Mesendoderm (in vitro differentiated cells): ENCODE results near the gene TMEM204. TPM values are rescaled to one million over a fixed set of nuclear protein-coding genes. Genes with fewer than 3 reads are reported as not detected.
A peak's percentile ranks its signal among the peaks of the same experiment; 100 is the strongest.

Experiments used
- DNase-seq: peaks from one replicate; pipeline ENCODE4 v3.0.0; 2013
- H2AK5ac ChIP-seq: 2 replicates; pipeline ENCODE4 v1.6.1; 2013; ENCODE audit warnings: low read length, inconsistent platforms
- H2BK120ac ChIP-seq: 2 replicates; pipeline ENCODE4 v1.6.1; 2013; ENCODE audit warnings: low read depth, mild to moderate bottlenecking, low read length, moderate library complexity, mixed read lengths
- H2BK15ac ChIP-seq: replicated peaks from 2 replicates; pipeline ENCODE4 v1.6.1; 2013; ENCODE audit warnings: low read depth, mild to moderate bottlenecking, moderate library complexity
- H2BK5ac ChIP-seq: 2 replicates; pipeline ENCODE4 v1.6.1; 2013; ENCODE audit warnings: low read length, inconsistent platforms
- H3K18ac ChIP-seq: 2 replicates; pipeline ENCODE4 v1.6.1; 2013; ENCODE audit warnings: mild to moderate bottlenecking, low read length, mixed read lengths
- H3K23ac ChIP-seq: one replicate; pipeline ENCODE4 v1.6.1; 2013; ENCODE audit warnings: low read length
- H3K27ac ChIP-seq: 2 replicates; pipeline ENCODE4 v1.5.1; 2013; ENCODE audit warnings: low read depth, mild to moderate bottlenecking, inconsistent platforms, low read length, moderate library complexity
- H3K27me3 ChIP-seq: 2 replicates; pipeline ENCODE4 v1.6.1; 2013; ENCODE audit warnings: low read length, control low read depth, mild to moderate bottlenecking, inconsistent platforms; ENCODE audit not compliant: insufficient read depth, poor library complexity
- H3K36me3 ChIP-seq: 2 replicates; pipeline ENCODE4 v1.6.1; 2013; ENCODE audit warnings: low read length, inconsistent platforms; ENCODE audit not compliant: control insufficient read depth, insufficient read depth
- H3K4ac ChIP-seq: one replicate; pipeline ENCODE4 v1.6.1; 2013; ENCODE audit warnings: low read depth, mild to moderate bottlenecking, low read length, moderate library complexity
- H3K4me1 ChIP-seq: 2 replicates; pipeline ENCODE4 v1.6.1; 2013; ENCODE audit warnings: low read depth, low read length, inconsistent platforms; ENCODE audit not compliant: control insufficient read depth
- H3K4me2 ChIP-seq: 2 replicates; pipeline ENCODE4 v1.6.1; 2013; ENCODE audit warnings: low read length
- H3K4me3 ChIP-seq: 2 replicates; pipeline ENCODE4 v1.5.1; 2013; ENCODE audit warnings: mild to moderate bottlenecking, low read length
- H3K56ac ChIP-seq: one replicate; pipeline ENCODE4 v1.6.1; 2013; ENCODE audit warnings: low read length
- H3K79me1 ChIP-seq: 2 replicates; pipeline ENCODE4 v1.6.1; 2013; ENCODE audit warnings: low read length, inconsistent platforms
- H3K79me2 ChIP-seq: 2 replicates; pipeline ENCODE4 v1.6.1; 2013; ENCODE audit warnings: mild to moderate bottlenecking, low read length; ENCODE audit not compliant: control insufficient read depth, insufficient read depth
- H3K9ac ChIP-seq: 2 replicates; pipeline ENCODE4 v1.6.1; 2013; ENCODE audit warnings: low read length, inconsistent platforms
- H4K5ac ChIP-seq: one replicate; pipeline ENCODE4 v1.6.1; 2013; ENCODE audit warnings: low read length
- H4K8ac ChIP-seq: one replicate; pipeline ENCODE4 v1.6.1; 2013; ENCODE audit warnings: low read depth, mild to moderate bottlenecking, control low read depth, low read length, moderate library complexity
- WGBS: extraction: QIAGEN DNeasy Blood & Tissue Kit; methylation state at CpG from one replicate; pipeline ENCODE4 v1.1.7; 2013; ENCODE audit warnings: low lambda C conversion rate, missing lambda C conversion rate; ENCODE audit not compliant: insufficient coverage; ENCODE audit errors: extremely low coverage; 5-methylcytosine and 5-hydroxymethylcytosine counted together
- polyA plus RNA-seq, 2 experiments: library from polyadenylated mRNA; stranded (reverse); fragments of 200-250 nt; gene quantifications; one replicate each; pipeline ENCODE4 v1.2.3, GENCODE V29; 2013

Gene TMEM204
- 0.07 TPM for polyA plus RNA-seq (2013, experiment 1 of 2)
- polyA plus RNA-seq (2013, experiment 2 of 2), result 0.04 TPM

DNA sequence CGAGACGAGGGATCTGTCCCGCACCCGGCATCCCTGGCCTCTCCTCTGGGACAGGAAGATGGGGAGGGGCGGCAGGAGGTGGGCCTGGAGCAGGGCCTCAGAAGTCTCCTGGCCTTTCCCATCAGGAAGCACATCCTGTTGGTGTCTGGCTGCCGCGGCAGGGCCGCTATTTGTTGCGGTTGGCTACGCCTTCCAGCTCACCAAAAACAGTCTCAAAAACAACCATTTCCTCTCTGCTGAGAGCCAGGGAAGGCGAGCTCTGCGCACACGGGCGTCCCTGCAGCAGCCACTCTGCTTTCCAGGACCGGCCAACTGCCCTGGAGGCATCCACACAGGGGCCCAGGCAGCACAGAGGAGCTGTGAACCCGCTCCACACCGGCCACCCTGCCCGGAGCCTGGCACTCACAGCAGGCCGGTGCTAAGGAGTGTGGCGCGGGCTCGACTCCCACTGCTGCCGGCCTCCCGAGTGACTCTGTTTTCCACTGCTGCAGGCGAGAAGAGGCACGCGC lies at the start of gene TMEM204:
TMEM204 (plus strand) TSS at position 224 of the 509 bp plus-strand sequence. CDS start 610 bp downstream, outside the sequence.
- Histone ChIP-seq H3K56ac (peak within 1 kb of the TSS; percentile 25), H3K23ac (peak within 1 kb of the TSS; percentile 45), H3K18ac (no peak within 1 kb of the TSS), H3K4me1 (no peaks in the 10 kb centered on the region), H3K4ac (no peak within 1 kb of the TSS), H2BK15ac (no peak within 1 kb of the TSS), H2BK120ac (no peak within 1 kb of the TSS), H3K27ac (no peak within 1 kb of the TSS), H3K27me3 (no peaks in the 10 kb centered on the region), H3K4me3 (no peak within 1 kb of the TSS), H4K8ac (no peak within 1 kb of the TSS), H3K4me2 (no peak within 1 kb of the TSS), H3K79me2 (no peaks in the 10 kb centered on the region), H2BK5ac (no peak within 1 kb of the TSS), H3K9ac (no peak within 1 kb of the TSS), H2AK5ac (no peak within 1 kb of the TSS), H3K36me3 (no peaks in the 10 kb centered on the region), H3K79me1 (no peaks in the 10 kb centered on the region), H4K5ac (no peak within 1 kb of the TSS)
- no CpG with 5 or more reads among the region's 27 CpGs for WGBS
- DNase-seq, result peak; percentile 55

DNA sequence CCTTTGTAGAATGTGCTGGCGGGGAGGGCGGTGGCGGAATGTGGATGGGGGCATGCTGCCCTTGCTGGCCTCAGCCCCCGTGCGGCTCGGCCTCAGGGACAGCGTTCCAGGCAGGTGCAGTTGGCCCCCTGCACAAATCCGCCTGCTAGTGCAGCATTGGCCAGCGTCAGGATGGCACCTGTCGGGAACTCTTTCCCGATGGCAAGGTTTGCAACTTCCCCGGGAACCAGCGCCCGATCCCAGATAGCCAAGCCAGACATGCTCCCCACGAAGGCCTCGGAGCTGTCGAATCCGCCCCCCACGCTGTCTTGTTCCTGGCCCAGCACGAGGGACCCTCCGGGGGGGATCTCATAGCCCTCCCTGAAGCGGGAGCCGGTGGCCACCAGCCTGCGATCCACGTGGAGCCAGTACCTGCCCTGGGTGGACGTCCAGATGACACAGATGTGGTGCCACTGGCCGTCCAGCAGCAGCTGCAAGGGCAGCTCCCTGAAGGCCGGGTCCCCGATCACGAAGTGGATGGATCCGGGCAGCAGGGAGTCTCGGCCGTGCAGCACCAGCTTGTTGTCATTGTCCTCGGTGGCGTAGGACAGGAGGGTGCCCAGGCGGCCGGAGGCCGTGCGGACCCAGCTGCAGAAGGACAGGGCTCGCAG lies 47.5 kb upstream of the TMEM204 start:
- no CpG with 5 or more reads among the region's 40 CpGs for WGBS
- Histone ChIP-seq H3K9ac (no peak overlapping the region), H2BK120ac (no peak overlapping the region), H3K79me1 (no peaks in the 10 kb centered on the region), H3K27me3 (no peaks in the 10 kb centered on the region), H3K23ac (no peak overlapping the region), H3K4me3 (no peak overlapping the region), H4K5ac (no peak overlapping the region), H2BK5ac (no peak overlapping the region), H2BK15ac (no peak overlapping the region), H3K27ac (no peak overlapping the region), H3K79me2 (no peaks in the 10 kb centered on the region), H2AK5ac (no peak overlapping the region), H4K8ac (no peak overlapping the region), H3K56ac (no peak overlapping the region), H3K4me1 (no peaks in the 10 kb centered on the region), H3K36me3 (no peaks in the 10 kb centered on the region), H3K4me2 (no peak overlapping the region), H3K18ac (no peak overlapping the region), H3K4ac (no peak overlapping the region)
- no peak for DNase-seq

GRCh38 chr16:1486551-1487390 lies 46.7 kb upstream of the TMEM204 start:
- Histone ChIP-seq H2BK120ac (no peak overlapping the region), H3K4me2 (no peak overlapping the region), H3K56ac (no peak overlapping the region), H4K8ac (no peak overlapping the region), H4K5ac (no peak overlapping the region), H2BK15ac (no peak overlapping the region), H3K27ac (no peak overlapping the region), H3K4me3 (no peak overlapping the region), H3K79me1 (no peaks in the 10 kb centered on the region), H3K4me1 (no peaks in the 10 kb centered on the region), H3K18ac (no peak overlapping the region), H2BK5ac (no peak overlapping the region), H3K23ac (no peak overlapping the region), H3K36me3 (no peaks in the 10 kb centered on the region), H3K27me3 (no peaks in the 10 kb centered on the region), H3K79me2 (no peaks in the 10 kb centered on the region), H3K9ac (no peak overlapping the region), H3K4ac (no peak overlapping the region), H2AK5ac (no peak overlapping the region)
- WGBS, result no CpG with 5 or more reads among the region's 33 CpGs
- DNase-seq, result no peak

DNA sequence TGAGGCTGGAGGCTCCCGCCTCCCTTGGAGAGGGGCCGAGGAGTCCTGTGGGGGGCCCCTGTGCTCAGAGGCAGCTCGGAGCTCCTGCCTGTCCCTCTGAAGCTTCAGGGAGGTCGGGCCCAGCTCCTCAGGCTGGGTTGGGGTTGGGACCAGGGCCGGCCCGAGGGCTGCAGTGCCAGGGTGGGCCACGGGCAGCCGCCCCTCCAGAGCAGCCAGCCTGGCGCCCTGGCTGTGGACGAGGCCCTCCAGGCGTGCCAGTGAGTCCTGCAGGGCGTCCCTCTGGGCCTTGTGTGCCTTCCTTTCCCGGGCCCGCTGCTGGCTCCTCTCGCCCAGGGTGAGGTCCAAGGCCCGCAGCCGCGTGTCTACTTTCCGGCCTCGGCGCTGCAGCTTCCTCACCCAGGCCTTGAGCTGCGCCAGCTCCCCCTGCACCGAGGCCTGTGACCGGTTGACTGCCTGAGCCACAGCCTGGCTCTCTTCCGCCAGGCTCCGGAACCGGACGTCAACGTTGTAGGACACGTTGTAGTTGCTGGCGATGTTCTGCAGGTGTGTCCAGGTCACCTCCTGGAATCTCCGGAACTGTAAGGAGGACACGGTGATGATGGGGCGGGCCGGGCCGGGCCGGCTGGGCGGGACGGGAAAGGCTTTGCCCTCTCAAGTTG lies 45.9 kb upstream of the TMEM204 start:
- Histone ChIP-seq H3K4me3 (no peak overlapping the region), H3K79me1 (no peaks in the 10 kb centered on the region), H2BK120ac (no peak overlapping the region), H3K4me2 (no peak overlapping the region), H3K27ac (no peak overlapping the region), H3K9ac (no peak overlapping the region), H4K8ac (no peak overlapping the region), H3K4ac (no peak overlapping the region), H3K56ac (no peak overlapping the region), H2AK5ac (no peak overlapping the region), H3K23ac (no peak overlapping the region), H3K18ac (no peak overlapping the region), H3K79me2 (no peaks in the 10 kb centered on the region), H4K5ac (no peak overlapping the region), H3K4me1 (no peaks in the 10 kb centered on the region), H2BK15ac (no peak overlapping the region), H2BK5ac (no peak overlapping the region), H3K36me3 (no peaks in the 10 kb centered on the region), H3K27me3 (no peaks in the 10 kb centered on the region)
- no peak for DNase-seq
- WGBS, result no CpG with 5 or more reads among the region's 39 CpGs

DNA sequence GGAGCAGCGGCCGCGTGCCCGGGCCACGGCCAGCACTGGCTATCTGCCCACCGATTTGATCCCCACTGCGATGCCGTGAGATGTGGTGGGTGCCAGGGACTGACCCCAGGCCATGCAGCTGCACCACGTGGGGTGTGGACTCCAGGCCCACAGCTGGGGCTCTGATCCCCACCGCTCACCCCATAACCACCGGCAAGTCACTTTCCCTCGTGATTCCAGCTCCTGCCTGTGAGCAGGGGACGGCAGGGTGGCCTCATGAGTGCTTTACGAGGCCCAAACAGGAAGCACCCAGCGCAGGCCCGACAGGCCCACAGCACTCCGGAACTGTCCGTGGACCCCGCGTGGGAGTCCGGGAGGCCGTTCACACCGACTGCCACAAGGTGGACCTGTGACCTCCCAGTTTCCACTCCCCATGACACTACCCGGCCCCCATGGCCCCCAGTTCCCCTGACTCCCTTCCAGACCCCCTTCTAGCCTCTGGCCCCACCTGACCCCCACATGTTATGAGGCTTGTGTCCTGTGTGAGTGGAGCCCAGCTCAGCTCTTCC lies 45.3 kb upstream of the TMEM204 start:
- Histone ChIP-seq H3K4ac (no peak overlapping the region), H2BK120ac (no peak overlapping the region), H3K79me1 (no peaks in the 10 kb centered on the region), H3K27me3 (no peaks in the 10 kb centered on the region), H3K9ac (no peak overlapping the region), H2BK5ac (no peak overlapping the region), H3K79me2 (no peaks in the 10 kb centered on the region), H3K4me3 (no peak overlapping the region), H3K4me2 (no peak overlapping the region), H3K18ac (no peak overlapping the region), H4K5ac (no peak overlapping the region), H3K56ac (no peak overlapping the region), H2BK15ac (no peak overlapping the region), H3K23ac (no peak overlapping the region), H2AK5ac (no peak overlapping the region), H3K27ac (no peak overlapping the region), H3K4me1 (no peaks in the 10 kb centered on the region), H3K36me3 (no peaks in the 10 kb centered on the region), H4K8ac (no peak overlapping the region)
- DNase-seq, result no peak
- no CpG with 5 or more reads among the region's 24 CpGs for WGBS
